NCI-H1092 (cell line): Measurements from ENCODE around the gene LRCH1.

Experiments used
- DNase-seq: peaks from one replicate; lab custom pipeline; 2025; lab: John Stamatoyannopoulos, UW

Gene LRCH1

GRCh38 chr13:46712524-46712923, 159.6 kb downstream of the LRCH1 start:
- DNase-seq: no peak

DNA sequence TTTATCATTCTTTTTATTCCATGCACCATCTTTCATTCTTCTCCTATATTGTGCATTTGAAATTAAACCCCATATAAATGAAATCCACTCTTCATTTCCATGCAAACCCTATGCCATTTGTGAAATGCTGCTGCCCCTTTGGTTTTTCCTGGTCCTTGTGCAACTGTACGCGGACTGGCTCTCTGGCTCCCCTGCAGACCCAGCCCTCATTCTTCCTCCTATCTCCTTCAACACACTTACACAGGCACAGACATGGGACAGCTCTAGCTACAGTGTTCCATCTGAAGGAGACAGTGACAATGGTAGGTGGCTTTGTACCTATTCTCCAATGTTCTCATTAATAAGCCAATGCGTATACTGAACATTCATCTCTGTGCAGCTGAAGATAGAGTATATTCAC, 162.4 kb downstream of the LRCH1 start:
- no peak for DNase-seq

DNA sequence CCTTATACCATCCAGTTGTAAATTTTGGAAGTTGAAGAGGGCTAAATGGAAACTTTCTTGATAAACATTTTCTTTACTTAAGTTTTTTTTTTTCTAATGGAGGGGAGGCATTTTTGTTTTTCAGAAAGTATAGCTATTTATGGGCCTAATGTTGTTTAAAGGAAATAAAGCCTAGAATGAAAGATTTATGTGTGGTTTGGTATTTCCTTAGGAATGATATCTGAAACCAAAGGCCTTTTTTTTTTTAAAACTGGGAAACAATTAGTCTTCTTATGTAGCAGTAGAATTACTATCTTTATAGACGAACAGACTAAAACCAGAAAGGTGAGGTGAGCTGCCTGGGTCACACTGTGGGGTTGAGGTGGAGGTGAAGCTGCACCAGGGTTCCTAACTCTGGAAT, 163.9 kb downstream of the LRCH1 start:
- DNase-seq: no peak

- DNase-seq: no peak
Measured at GRCh38 chr13:46717275-46717674, 164.3 kb downstream of the LRCH1 start.

- DNase-seq: no peak
Measured at GRCh38 chr13:46717856-46718255, 164.9 kb downstream of the LRCH1 start.

DNA sequence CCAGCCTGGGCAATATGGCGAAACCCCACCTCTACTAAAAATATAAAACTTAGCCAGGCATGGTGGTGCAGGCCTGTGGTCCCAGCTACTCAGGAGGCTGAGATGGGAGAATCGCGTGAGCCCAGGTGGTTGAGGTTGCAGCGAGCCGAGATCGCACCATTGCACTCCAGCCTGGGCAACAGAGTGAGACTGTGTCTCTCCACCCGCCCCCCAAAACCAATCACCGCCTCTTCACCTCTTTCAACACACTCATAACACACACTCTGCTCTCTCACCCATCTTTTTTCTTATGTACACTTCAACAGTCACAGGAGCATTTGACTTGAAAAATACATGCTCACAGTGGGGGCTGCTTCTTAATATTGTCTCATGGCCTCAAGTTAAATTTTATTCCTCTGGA, 167.2 kb downstream of the LRCH1 start:
- no peak for DNase-seq

DNA sequence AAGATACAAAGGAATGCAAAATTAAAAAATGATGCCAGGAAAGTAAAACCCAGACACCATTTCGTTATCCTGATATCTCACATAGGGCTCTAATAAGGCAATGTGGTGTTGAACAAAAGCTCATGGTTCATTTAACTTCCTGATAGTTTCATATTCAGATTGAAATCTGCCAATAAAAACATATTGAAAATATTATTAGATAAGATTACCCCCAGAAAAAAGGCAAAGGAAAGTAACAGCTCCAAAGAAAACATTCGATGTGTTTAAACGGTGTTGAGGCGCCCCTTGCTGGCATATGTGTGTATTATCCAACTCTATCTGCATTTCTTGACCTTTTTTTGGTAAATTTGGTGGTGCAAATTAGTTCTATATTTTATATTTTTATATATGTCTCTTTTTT, 168.1 kb downstream of the LRCH1 start:
- no peak for DNase-seq

GRCh38 chr13:46726347-46726746, 173.4 kb downstream of the LRCH1 start:
- DNase-seq: no peak

DNA sequence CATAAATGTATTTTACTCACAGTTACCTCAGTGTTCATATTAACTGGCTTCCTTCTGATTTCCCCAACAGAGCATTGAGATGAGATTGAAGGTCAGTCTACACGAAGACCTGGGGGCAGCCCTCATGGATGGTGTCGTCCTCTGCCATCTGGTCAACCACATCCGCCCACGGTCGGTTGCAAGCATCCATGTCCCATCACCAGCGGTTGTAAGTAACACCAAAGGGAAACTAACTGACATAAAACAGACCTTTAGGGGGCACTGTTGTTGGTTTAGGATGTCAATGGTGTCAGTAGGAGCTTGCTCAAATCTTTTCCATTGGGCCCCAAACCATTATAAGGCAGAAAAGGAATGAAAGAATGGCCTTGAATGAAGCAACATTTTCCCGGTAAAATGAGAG, 175.8 kb downstream of the LRCH1 start:
- no peak for DNase-seq

- no peak for DNase-seq
Measured at GRCh38 chr13:46731535-46731934, 178.6 kb downstream of the LRCH1 start.

DNA sequence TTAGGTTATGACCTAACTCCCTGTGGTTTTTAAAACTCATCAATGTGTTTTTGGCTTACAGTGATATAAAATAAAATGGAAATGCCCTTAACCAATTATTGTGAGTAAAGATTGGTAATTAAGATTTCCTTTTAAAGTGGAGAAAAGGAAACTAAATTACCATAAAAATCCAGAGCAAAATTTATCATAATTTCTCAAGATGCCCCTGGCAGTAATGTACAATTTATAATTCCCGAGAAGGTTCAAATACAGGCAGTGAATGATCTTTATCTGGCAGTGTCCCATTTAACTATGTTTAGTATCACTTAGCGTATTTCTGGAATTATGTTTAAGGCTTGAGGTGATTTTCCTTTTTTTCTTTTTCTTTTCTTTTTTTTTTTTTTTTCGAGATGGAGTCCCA, 182.5 kb downstream of the LRCH1 start:
- no peak for DNase-seq

GRCh38 chr13:46736541-46737310, 183.8 kb downstream of the LRCH1 start:
- DNase-seq: no peak

DNA sequence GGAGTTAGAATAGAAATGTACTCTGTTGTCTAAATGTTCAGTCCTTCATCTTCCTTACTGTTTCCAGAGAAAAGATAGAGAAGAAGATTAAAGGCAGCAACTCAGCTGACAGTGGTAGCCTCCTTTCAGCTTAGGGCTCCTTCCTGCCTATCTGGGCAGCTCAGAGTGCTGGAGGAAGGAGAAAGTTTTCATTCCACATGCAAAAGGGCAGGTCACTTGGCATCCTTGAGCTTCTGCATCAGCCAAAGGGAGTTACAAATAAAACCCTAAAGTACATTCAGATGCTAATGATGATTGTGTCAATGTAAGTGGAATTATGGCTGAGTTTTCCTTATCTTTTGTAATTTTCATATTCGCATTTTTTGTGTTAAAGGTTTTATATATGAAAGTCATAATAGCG, 185.1 kb downstream of the LRCH1 start:
- no peak for DNase-seq

DNA sequence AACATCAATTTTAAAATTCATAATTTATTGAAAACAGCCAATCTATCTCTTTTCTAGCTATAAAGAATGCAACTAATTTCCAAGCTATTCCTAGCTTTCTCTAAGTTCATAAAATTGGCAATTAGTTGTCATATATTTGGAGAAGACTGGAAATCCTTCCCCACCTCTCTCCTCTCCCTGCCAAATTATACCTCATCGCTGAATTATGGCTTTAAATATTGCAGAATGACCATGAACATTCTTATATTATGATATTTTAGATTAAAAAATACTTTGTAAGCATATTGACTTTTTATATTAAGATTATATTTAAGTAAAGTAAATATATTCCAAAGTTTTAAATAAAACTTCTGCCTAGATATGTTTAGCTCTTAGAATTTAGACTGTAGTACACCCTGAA, 185.8 kb downstream of the LRCH1 start:
- DNase-seq: no peak

- DNase-seq: no peak
Measured at GRCh38 chr13:46739447-46740098, 186.6 kb downstream of the LRCH1 start.

DNA sequence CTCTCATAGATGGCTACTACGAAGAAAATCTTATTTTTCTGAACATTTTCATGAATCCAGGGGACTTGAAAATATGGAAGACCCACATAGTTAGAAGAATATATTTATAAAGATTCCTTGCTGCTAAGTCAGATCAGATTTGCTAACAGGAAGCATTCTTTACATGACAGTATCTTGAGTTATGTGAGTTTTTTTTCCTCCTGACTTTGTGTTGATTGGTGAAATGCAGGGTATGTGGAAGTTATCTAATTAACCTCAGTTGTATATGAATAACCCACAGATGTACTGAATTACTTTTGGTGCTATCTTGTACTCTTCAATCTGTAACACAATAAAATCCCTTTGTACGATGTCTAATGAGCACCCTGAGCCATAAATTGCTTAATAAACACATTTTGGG, 190.2 kb downstream of the LRCH1 start:
- DNase-seq: no peak

DNA sequence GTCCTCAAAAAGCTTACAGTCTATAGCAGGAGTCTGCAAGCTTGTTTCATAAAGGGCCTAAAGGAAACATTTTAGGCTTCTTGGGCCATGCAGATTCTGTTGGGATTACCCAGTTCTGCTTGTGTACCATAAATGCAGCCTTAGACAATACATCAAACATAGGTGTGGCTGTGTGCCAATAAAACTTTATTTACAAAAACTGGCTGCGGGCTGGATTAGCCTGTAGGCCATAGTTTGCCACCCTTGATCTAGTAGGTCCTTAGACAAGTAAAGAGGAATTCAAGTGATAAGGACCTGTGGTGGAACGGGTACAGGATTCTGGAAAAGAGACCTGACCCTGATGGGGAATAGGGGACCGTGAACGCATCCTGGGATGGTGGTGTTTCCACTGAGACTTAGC, 192.1 kb downstream of the LRCH1 start:
- no peak for DNase-seq

DNA sequence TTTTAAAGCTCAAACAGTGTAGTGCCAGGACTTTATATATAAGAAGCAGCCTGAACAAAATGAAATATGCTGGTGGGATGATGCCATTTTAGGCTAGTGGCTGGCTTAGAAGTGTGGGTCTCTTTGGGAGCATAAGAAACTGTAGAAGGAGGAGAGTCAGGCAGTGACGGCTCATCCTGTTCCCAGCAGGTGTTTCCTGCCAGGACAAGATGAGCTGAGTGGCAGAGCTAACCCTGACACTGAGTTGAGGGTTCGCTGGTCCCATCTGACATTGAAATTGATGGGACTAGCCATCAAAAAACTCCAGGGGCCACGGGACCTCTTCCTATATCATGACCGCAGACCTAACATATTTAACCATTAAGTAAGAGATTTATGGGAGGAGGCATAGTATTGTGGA, 192.7 kb downstream of the LRCH1 start:
- no peak for DNase-seq

DNA sequence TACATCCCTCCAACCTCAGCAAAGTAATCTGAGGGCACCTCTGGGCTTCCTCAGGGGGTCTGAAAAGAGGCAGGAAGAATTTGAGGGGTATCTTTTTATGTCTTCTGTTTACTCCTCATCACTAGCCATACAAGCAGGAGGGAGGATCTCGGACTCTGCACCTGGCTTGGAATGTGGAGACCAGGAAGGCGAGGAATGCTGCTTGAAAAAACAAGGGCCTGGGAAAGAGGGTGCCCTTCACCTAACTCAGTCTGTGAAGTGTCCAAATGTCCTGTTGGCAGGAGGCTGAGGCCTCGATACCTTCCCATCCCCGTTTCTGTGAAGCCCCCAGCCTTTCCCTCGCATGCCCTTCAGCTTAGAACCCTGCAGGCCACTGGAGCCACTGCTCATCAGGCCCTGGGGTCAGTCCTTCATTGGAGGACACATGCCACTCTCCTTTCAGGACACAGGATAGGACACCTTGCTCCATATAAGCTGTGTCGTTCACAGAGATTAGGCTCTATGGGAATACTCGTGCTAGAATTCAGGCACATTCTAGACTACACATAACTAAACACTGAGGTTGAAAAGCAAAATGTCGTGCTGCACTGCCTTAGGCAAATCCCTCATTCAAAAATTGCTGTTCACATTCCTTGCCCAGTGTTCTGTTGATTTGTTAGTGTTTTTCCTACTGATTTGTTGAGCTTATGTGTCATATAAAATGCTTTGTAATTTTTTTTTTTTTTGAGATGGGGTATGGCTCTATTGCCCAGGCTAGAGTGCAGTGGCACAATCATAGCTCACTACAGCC, 194.3 kb downstream of the LRCH1 start:
- no peak for DNase-seq

DNA sequence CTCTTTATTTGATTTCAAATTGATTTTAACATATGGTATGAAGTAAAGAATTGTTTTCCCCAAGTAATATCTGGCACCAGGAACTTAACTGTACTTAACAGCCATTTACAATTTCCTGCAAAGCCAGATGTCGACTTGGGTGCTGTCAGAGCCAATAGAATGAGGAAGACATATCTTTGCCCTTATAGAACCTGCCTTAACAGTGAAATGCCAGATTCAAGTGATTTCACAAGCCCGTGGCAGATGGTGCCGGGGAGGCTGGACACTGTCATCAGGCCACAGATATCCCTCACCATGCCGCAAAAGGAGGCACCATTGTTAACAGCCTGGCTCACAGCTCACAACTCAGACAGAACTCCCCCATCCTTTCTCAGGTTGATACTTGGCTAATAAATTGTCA, 195.3 kb downstream of the LRCH1 start:
- DNase-seq: no peak

DNA sequence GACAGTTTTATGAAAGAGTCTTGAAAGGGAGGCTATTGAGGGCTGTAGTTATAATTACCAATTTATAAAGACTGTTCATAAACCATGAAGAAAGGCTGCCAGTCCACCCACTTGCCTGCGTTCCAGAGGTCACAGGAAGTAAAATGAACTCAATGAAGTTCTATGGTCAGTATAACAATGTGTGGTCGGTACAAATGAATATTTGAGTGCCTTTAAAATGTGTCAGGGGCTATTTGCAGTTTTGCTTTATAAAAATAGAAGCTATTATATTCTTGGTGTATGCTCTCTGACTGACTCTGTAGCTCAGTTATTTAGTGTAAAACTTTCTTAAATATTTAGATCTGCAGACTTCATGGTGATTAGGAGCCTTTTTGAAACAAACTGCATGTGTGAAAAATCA, 197.0 kb downstream of the LRCH1 start:
- no peak for DNase-seq

- DNase-seq: no peak
Measured at GRCh38 chr13:46751811-46752635, 199.1 kb downstream of the LRCH1 start.
